ENCODE data around the gene TMEM101.

The TMEM101 gene

GRCh38 chr17:44043272-44043696 is 28.5 kb upstream of the TMEM101 start:
- DNase-seq (no peak), ATAC-seq (ENCODE audit: insufficient read depth, low read depth) (no peak)
- no peaks in the 10 kb centered on the region for H3K4me1 ChIP-seq (ENCODE audit: insufficient read depth, low read length)
- no peaks in the 10 kb centered on the region for H3K27me3 ChIP-seq (ENCODE audit: insufficient read depth, low read length, poor library complexity)
- peaks cover 42% of the 10 kb centered on the region for H3K36me3 ChIP-seq (ENCODE audit: insufficient read depth, low read length)
- no peak overlapping the region for H3K9ac ChIP-seq (ENCODE audit: low read depth, low read length)
- H3K79me2 ChIP-seq (ENCODE audit: insufficient read depth, low read length): peaks cover 77% of the 10 kb centered on the region
- H4K20me1 ChIP-seq (ENCODE audit: insufficient read depth, low read length): peaks cover 55% of the 10 kb centered on the region
- TF ChIP-seq EZH2 (IDR thresholded peaks at IDR 0.05; ENCODE audit: borderline replicate concordance, low read depth, low read length, severe bottlenecking) (no peak), CTCF (IDR thresholded peaks at IDR 0.05; ENCODE audit: borderline replicate concordance, extremely low read depth, low read length, poor library complexity, severe bottlenecking) (no peak)
- H2AFZ ChIP-seq (ENCODE audit: low read depth, low read length): no peak overlapping the region
- no peak overlapping the region for H3K27ac ChIP-seq (ENCODE audit: low read length)
- H3K9me3 ChIP-seq (ENCODE audit: insufficient read depth, low read length, severe bottlenecking): no peaks in the 10 kb centered on the region
- no peak overlapping the region for H3K4me3 ChIP-seq (ENCODE audit: low read depth in 1 of 2, low read length in 2 of 2)
- H3K4me2 ChIP-seq (ENCODE audit: insufficient read depth, low read length): no peak overlapping the region

- TF ChIP-seq EZH2 (IDR thresholded peaks at IDR 0.05; ENCODE audit: borderline replicate concordance, low read depth, low read length, severe bottlenecking) (no peak), CTCF (IDR thresholded peaks at IDR 0.05; ENCODE audit: borderline replicate concordance, extremely low read depth, low read length, poor library complexity, severe bottlenecking) (no peak)
- Histone ChIP-seq H3K36me3 (ENCODE audit: insufficient read depth, low read length) (peaks cover 47% of the 10 kb centered on the region), H4K20me1 (ENCODE audit: insufficient read depth, low read length) (peaks cover 38% of the 10 kb centered on the region), H3K27ac (ENCODE audit: low read length) (no peak overlapping the region), H3K27me3 (ENCODE audit: insufficient read depth, low read length, poor library complexity) (no peaks in the 10 kb centered on the region), H3K4me1 (ENCODE audit: insufficient read depth, low read length) (no peaks in the 10 kb centered on the region), H3K4me2 (ENCODE audit: insufficient read depth, low read length) (no peak overlapping the region), H3K4me3 (ENCODE audit: low read depth in 1 of 2, low read length in 2 of 2) (no peak overlapping the region), H3K79me2 (ENCODE audit: insufficient read depth, low read length) (peaks cover 54% of the 10 kb centered on the region), H3K9ac (ENCODE audit: low read depth, low read length) (no peak overlapping the region), H3K9me3 (ENCODE audit: insufficient read depth, low read length, severe bottlenecking) (no peaks in the 10 kb centered on the region), H2AFZ (ENCODE audit: low read depth, low read length) (no peak overlapping the region)
- ATAC-seq (ENCODE audit: insufficient read depth, low read depth) (no peak), DNase-seq (no peak)
Observed at GRCh38 chr17:44039829-44040635, 25.3 kb upstream of the TMEM101 start.

- no peak for DNase-seq
- no peak for TF ChIP-seq CTCF (IDR thresholded peaks at IDR 0.05; ENCODE audit: borderline replicate concordance, extremely low read depth, low read length, poor library complexity, severe bottlenecking)
- no peak for TF ChIP-seq EZH2 (IDR thresholded peaks at IDR 0.05; ENCODE audit: borderline replicate concordance, low read depth, low read length, severe bottlenecking)
- Histone ChIP-seq H3K9ac (ENCODE audit: low read depth, low read length) (no peak overlapping the region), H3K27me3 (ENCODE audit: insufficient read depth, low read length, poor library complexity) (no peaks in the 10 kb centered on the region), H3K9me3 (ENCODE audit: insufficient read depth, low read length, severe bottlenecking) (no peaks in the 10 kb centered on the region), H3K4me3 (ENCODE audit: low read depth in 1 of 2, low read length in 2 of 2) (no peak overlapping the region), H3K4me1 (ENCODE audit: insufficient read depth, low read length) (no peaks in the 10 kb centered on the region), H3K4me2 (ENCODE audit: insufficient read depth, low read length) (no peak overlapping the region), H2AFZ (ENCODE audit: low read depth, low read length) (no peak overlapping the region), H3K27ac (ENCODE audit: low read length) (no peak overlapping the region), H4K20me1 (ENCODE audit: insufficient read depth, low read length) (peaks cover 30% of the 10 kb centered on the region), H3K36me3 (ENCODE audit: insufficient read depth, low read length) (peaks cover 55% of the 10 kb centered on the region), H3K79me2 (ENCODE audit: insufficient read depth, low read length) (peaks cover 42% of the 10 kb centered on the region)
- ATAC-seq (ENCODE audit: insufficient read depth, low read depth): no peak
Observed at GRCh38 chr17:44038604-44039011, 23.8 kb upstream of the TMEM101 start.
